HG02973 (cell line): ENCODE data around the gene UBE2Q2.

Source experiments
- ATAC-seq: cut with Tn5 transposase; IDR thresholded peaks from one replicate; pipeline ENCODE4 v1.9.1; 2021; ENCODE audit warnings: moderate library complexity; ENCODE audit not compliant: unreplicated experiment

The UBE2Q2 gene

GRCh38 chr15:75921732-75922703 is 78.8 kb downstream of the UBE2Q2 start:
- no peak for ATAC-seq

GRCh38 chr15:75923756-75924155 is 80.5 kb downstream of the UBE2Q2 start:
- no peak for ATAC-seq

GRCh38 chr15:75924576-75924975 is 81.3 kb downstream of the UBE2Q2 start:
- ATAC-seq: no peak

- ATAC-seq: no peak
Measured at GRCh38 chr15:75925440-75925839, 82.2 kb downstream of the UBE2Q2 start.

GRCh38 chr15:75926931-75927330 is 83.7 kb downstream of the UBE2Q2 start:
- ATAC-seq: no peak

GRCh38 chr15:75927601-75928000 is 84.4 kb downstream of the UBE2Q2 start:
- no peak for ATAC-seq

GRCh38 chr15:75928680-75929608 is 85.7 kb downstream of the UBE2Q2 start:
- ATAC-seq: no peak

- ATAC-seq: no peak
Measured at GRCh38 chr15:75929799-75930565, 86.7 kb downstream of the UBE2Q2 start.

- no peak for ATAC-seq
Measured at GRCh38 chr15:75930866-75931265, 87.6 kb downstream of the UBE2Q2 start.

- no peak for ATAC-seq
Measured at GRCh38 chr15:75942464-75942863, 99.2 kb downstream of the UBE2Q2 start.

- ATAC-seq: no peak
Measured at GRCh38 chr15:75943246-75943645, 100.0 kb downstream of the UBE2Q2 start.

GRCh38 chr15:75943713-75944215 is 100.5 kb downstream of the UBE2Q2 start:
- no peak for ATAC-seq

GRCh38 chr15:75945953-75946352 is 102.7 kb downstream of the UBE2Q2 start:
- ATAC-seq: no peak

GRCh38 chr15:75947092-75947491 is 103.8 kb downstream of the UBE2Q2 start:
- no peak for ATAC-seq

- no peak for ATAC-seq
Measured at GRCh38 chr15:75948761-75949296, 105.6 kb downstream of the UBE2Q2 start.
